IPS-18a (cell line): ENCODE results near the gene UVSSA.

Source experiments
- H3K27ac ChIP-seq: one replicate; pipeline ENCODE4 v1.5.1; 2013; ENCODE audit warnings: low read length
- H3K27me3 ChIP-seq: one replicate; pipeline ENCODE4 v1.6.1; 2013; ENCODE audit warnings: mild to moderate bottlenecking, low read length; ENCODE audit not compliant: control insufficient read depth, insufficient read depth
- H3K36me3 ChIP-seq: one replicate; pipeline ENCODE4 v1.6.1; 2013; ENCODE audit warnings: low read depth, low read length; ENCODE audit not compliant: control insufficient read depth
- H3K4me1 ChIP-seq: one replicate; pipeline ENCODE4 v1.6.1; 2013; ENCODE audit warnings: low read depth, low read length; ENCODE audit not compliant: control insufficient read depth
- H3K4me3 ChIP-seq: one replicate; pipeline ENCODE4 v1.5.1; 2013; ENCODE audit warnings: low read length
- H3K9ac ChIP-seq: one replicate; pipeline ENCODE4 v1.6.1; 2013; ENCODE audit warnings: mild to moderate bottlenecking, low read length, moderate library complexity
- H3K9me3 ChIP-seq: one replicate; pipeline ENCODE4 v1.6.1; 2013; ENCODE audit warnings: low read depth, low read length; ENCODE audit not compliant: control insufficient read depth

Gene UVSSA

DNA sequence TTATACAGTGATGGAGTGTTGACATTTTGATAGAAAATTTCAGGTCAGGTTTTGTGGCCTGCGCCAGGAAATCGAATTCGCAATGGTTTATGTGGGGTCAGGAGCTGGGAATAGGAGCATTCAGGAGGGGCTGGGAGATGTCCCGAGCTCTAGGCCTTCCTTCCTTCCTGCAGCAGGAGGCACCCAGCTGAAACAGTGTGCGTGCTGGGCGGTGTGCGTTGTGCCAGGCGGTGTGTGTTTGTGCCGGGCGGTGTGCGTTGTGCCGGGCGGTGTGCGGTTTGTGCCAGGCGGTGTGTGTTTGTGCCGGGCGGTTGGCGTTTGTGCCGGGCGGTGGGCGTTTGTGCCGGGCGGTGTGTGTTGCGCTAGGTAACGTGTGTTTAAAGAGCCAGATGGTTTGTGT lies 1.7 kb downstream of the UVSSA start:
- Histone ChIP-seq H3K27me3 (no peaks in the 10 kb centered on the region), H3K4me3 (no peak overlapping the region), H3K27ac (no peak overlapping the region), H3K4me1 (peaks cover 4% of the 10 kb centered on the region), H3K36me3 (peaks cover 7% of the 10 kb centered on the region), H3K9me3 (no peaks in the 10 kb centered on the region), H3K9ac (no peak overlapping the region)

DNA sequence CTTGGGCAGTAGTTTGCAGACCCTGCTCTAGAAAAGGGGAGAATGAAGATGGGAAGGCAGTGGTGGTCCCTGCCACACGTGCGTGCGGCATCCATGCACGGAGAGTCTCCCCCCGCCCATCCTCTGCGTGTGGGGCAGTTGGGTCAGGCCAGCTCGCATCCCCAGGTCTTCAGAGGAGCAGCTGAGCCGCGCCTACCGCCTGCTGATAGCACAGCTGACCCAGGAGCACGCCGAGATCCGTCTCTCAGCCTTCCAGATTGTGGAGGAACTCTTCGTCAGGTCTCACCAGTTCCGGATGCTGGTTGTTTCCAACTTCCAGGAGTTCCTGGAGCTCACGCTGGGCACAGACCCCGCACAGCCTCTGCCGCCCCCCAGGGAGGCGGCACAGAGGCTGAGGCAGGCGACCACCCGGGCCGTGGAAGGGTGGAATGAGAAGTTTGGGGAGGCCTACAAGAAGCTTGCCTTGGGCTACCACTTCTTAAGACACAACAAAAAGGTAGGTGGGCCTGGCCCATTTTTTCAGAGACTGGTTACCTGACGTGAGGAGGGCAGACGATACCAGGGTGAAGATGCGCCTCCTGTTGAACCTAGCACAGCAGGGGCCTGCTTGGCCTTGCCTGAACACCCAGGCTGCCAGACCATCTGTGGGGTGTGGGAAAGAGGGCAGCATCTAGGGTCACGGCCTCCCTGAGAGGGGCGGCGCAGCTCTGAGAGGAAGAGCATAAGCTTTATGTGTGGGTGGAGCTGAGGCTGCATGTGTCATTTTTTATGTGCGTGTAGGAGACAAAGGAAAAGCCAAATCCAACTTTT lies 2.6 kb downstream of the UVSSA start:
- H3K9ac ChIP-seq: no peak overlapping the region
- no peak overlapping the region for H3K4me3 ChIP-seq
- H3K27ac ChIP-seq: no peak overlapping the region
- H3K36me3 ChIP-seq: peaks cover 7% of the 10 kb centered on the region
- no peaks in the 10 kb centered on the region for H3K27me3 ChIP-seq
- H3K4me1 ChIP-seq: peaks cover 4% of the 10 kb centered on the region
- no peaks in the 10 kb centered on the region for H3K9me3 ChIP-seq

DNA sequence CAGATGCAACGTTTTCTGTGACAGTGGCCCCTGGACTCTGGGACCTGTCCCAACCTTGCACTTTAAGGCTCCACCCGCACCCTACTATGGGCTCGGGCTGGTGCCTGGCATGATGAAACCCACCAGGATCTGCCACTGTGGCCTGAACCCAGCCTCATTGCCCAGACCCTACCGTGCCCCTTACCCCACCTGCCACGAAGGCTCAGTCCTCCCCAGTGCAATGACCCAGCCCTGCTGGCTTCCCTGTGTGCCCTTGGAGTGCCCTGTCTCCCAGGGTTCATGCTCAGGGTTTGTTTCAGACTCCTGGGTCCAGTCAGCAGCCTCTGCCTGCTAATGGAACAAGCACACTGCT lies 3.1 kb downstream of the UVSSA start:
- Histone ChIP-seq H3K36me3 (peaks cover 10% of the 10 kb centered on the region), H3K27ac (no peak overlapping the region), H3K27me3 (no peaks in the 10 kb centered on the region), H3K4me1 (peaks cover 4% of the 10 kb centered on the region), H3K9ac (no peak overlapping the region), H3K9me3 (no peaks in the 10 kb centered on the region), H3K4me3 (no peak overlapping the region)

DNA sequence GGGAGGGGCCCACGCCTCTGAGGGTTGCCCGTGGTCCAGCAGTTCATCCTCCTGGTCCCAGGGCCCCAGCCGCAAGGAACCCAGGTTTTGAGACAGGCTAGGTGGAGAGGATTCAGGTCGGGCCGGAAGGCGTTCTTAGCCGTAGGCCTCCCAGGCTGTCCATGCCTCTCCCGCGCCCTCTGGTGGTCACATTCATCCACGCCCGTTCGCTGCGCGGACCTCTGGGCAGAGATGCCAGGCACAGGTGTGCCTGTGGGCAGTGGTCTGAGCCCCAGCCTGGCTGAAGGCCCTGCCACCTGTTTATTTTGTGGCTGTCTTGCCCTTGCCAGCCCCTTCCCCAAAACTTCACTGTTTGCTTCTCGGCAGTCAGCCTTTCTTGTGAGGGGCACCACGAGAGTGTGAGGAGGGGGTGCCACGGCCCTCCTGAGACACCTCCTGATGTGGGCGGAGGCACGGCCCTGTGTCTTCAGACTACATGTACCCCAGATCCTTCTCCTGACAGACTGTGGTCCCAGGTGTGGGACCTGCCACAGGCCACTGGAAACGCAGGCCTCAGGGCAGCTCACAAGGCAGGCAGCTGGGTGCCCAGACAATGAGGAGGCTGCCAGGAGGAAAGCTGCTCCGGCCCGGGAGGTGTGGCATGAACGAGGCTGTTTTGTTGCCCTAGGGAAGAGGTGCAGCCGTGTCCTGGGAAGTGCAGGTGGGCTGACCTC lies 5.0 kb downstream of the UVSSA start:
- Histone ChIP-seq H3K4me1 (peaks cover 4% of the 10 kb centered on the region), H3K27ac (no peak overlapping the region), H3K27me3 (no peaks in the 10 kb centered on the region), H3K9ac (no peak overlapping the region), H3K36me3 (peaks cover 12% of the 10 kb centered on the region), H3K9me3 (no peaks in the 10 kb centered on the region), H3K4me3 (no peak overlapping the region)

DNA sequence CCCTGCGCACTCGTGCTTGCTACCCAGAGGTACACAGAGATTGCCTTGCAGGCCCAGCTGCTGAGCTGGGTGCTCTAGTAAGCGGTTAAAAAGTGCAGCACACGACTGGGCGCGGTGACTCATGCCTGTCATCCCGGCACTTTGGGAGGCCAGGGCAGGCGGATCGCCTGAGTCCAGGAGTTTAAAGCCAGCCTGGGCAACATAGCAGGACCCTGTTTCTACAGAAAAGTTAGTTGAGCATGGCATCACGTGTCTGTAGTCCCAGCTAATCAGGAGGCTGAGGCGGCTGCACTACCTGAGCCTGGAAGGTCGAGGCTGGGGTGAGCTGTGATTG lies 5.5 kb downstream of the UVSSA start:
- Histone ChIP-seq H3K36me3 (peaks cover 12% of the 10 kb centered on the region), H3K9me3 (no peaks in the 10 kb centered on the region), H3K9ac (no peak overlapping the region), H3K27ac (no peak overlapping the region), H3K4me1 (peaks cover 4% of the 10 kb centered on the region), H3K4me3 (no peak overlapping the region), H3K27me3 (no peaks in the 10 kb centered on the region)

DNA sequence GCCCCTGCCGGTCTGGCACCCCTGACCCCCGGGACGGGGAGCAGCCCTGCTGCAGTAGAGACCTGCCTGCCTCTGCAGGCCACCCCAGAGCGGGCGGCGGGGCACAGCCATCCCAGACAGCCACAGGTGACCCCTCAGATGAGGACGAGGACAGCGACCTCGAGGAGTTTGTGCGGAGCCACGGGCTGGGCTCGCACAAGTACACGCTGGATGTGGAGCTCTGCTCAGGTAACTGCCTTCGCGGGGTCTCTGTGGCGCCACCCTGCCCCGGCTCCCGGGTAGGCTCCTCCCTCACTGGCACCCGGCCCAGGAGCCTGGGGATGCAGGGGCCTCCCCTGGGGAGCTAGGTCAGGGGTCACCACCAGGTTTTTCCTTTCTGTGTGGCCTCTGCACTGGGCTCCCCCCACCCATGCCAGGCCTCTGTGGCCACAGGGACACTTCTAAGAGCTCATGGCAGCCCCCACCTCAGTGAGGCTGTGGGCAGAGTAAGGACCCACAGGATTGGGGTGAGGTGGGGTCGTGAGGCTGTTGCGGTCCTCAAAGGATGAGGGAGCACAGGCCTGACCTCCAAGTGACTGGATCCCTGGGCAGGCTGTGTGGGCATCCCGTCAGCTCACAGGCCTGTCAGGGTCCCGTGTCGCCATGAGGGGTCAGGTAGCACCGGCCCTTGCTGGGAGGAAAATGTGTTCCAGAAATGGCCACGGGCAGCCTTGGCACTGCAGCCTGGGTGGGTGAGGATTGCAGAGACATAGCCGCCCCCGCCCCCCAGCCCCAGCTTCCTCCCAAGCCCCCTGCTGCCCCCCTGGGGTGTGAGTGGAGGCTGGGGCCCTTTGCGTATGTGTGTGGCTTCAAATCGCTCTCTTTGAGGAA lies 6.4 kb downstream of the UVSSA start:
- H3K27me3 ChIP-seq: no peaks in the 10 kb centered on the region
- no peak overlapping the region for H3K4me3 ChIP-seq
- no peaks in the 10 kb centered on the region for H3K9me3 ChIP-seq
- no peaks in the 10 kb centered on the region for H3K4me1 ChIP-seq
- no peak overlapping the region for H3K27ac ChIP-seq
- peaks cover 12% of the 10 kb centered on the region for H3K36me3 ChIP-seq
- H3K9ac ChIP-seq: no peak overlapping the region

DNA sequence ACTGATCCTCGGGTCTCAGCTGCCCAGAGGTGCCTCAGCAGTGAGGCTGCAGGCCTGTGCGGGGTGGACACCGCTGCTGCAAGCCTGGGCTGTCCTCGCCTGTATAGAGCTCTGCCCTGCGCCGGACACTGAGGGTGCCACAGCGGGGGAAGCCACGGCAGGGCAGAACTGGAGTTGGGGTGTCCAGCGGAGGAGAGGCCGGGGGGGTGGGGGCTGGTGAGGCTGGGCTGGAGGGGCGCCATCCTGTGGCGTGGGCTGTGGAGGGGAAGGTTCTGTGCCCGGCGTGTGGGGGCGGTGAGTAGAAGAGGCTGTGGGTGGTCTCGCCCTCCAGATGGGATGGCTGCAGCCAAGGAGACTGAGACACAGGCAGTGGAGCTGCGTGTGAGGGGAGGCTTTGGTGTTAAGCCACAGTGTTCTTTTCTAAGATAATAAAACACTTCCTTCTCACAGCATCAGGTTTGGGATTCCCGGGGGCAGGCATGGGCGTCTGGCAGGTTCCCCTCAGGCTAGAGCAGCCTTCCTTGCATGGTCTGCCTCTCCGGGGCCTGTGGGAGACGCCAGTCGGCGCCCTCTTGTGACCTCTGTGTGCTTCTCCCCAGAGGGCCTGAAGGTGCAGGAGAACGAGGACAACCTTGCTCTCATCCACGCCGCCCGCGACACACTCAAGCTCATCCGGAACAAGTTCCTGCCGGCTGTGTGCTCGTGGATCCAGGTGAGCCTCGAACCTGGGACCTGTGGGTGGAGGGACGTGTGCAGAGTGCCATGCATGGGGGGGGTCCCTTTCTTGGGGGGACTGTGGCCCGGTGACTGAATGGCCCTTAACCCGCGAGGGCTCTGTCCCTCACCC lies 7.4 kb downstream of the UVSSA start:
- no peak overlapping the region for H3K27ac ChIP-seq
- no peaks in the 10 kb centered on the region for H3K9me3 ChIP-seq
- H3K36me3 ChIP-seq: peaks cover 12% of the 10 kb centered on the region
- H3K9ac ChIP-seq: no peak overlapping the region
- no peak overlapping the region for H3K4me3 ChIP-seq
- H3K4me1 ChIP-seq: no peaks in the 10 kb centered on the region
- no peaks in the 10 kb centered on the region for H3K27me3 ChIP-seq

DNA sequence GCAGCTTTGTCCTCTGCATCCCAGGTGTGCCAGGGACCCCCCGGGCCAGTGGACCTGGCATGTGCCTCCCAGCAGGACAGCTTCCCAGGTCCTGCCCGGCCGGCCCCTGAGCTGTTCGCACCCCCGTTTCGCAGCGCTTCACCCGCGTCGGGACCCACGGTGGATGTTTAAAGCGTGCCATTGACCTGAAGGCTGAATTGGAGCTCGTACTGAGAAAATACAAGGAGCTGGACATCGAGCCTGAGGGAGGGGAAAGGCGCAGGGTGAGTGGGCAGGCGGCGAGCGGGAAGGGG lies 7.9 kb downstream of the UVSSA start:
- no peak overlapping the region for H3K9ac ChIP-seq

DNA sequence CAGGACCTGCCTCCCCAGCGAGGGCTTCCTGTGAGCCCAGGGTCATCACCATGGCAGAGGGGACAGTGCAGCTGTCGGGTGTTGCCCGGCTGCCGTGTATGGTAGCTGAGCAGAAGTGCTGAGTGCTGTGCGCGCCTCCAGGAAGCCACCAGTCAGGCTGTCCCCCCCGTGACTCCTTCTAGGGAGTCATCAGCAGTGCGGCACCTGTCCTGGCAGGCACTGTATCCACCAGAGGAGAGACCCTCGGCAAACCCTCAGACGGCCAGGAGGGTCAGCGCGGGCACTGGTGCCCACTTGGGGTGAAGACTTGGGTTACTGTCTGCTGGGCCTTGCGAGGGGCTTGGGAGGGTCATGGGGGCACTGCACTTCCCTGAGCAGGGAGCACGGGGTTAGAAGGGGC lies 8.4 kb downstream of the UVSSA start:
- H3K4me3 ChIP-seq: no peak overlapping the region
- no peaks in the 10 kb centered on the region for H3K4me1 ChIP-seq
- H3K27ac ChIP-seq: no peak overlapping the region
- H3K27me3 ChIP-seq: no peaks in the 10 kb centered on the region
- H3K9me3 ChIP-seq: no peaks in the 10 kb centered on the region
- no peak overlapping the region for H3K9ac ChIP-seq
- H3K36me3 ChIP-seq: peaks cover 9% of the 10 kb centered on the region

More for the DNA sequence above, 7.9 kb downstream of the UVSSA start:
- H3K4me3 ChIP-seq: no peak overlapping the region
- no peaks in the 10 kb centered on the region for H3K9me3 ChIP-seq
- no peaks in the 10 kb centered on the region for H3K27me3 ChIP-seq
- H3K27ac ChIP-seq: no peak overlapping the region
- peaks cover 9% of the 10 kb centered on the region for H3K36me3 ChIP-seq
- H3K4me1 ChIP-seq: no peaks in the 10 kb centered on the region

DNA sequence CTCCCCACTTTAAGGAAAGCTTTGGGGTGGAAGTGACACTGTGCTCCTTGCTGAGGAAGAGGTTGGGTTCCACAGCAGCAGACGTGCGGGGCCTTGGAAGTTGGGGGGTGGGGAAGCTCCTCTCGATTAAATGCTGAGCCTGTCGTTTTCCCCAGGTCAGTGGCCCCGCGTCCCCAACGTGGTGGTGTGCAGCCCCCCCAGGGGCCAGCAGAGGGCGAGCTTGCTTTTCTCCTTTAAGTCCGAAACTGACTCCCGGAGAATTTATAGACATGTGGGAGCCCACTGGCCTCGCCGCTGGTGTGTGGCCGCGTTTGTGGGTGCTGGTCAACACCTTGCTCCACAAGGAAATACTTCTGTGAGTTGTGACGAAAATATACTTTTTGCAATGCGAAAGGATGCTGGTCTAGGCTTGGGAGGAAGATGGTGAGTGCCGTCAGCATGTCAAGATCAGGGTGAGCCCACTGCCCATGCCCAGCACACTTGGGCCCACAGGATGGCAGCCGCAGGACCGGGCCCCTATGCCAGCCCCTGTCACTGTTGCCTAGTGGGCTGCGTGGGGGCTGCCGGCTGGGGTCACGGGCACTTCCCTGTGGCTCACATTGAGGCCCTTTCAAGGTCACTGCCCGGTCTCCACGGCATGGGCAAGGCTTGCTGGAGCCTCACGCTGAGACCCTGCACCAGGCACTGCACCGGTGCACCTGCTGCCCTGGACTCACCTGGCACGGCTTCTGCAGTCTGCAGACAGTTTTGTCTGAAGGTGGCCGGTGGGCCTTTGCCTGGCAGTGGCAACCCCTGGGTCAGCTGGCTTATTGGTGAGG lies 9.4 kb downstream of the UVSSA start:
- no peaks in the 10 kb centered on the region for H3K9me3 ChIP-seq
- no peak overlapping the region for H3K27ac ChIP-seq
- H3K4me1 ChIP-seq: no peaks in the 10 kb centered on the region
- H3K36me3 ChIP-seq: peaks cover 9% of the 10 kb centered on the region
- no peak overlapping the region for H3K4me3 ChIP-seq
- no peak overlapping the region for H3K9ac ChIP-seq
- no peaks in the 10 kb centered on the region for H3K27me3 ChIP-seq
